GM23338 (cell line): ENCODE results near the gene RPTOR. TPM values are rescaled to one million over a fixed set of nuclear protein-coding genes. Genes with fewer than 3 reads are reported as not detected.

ENCODE experiments used
- ATAC-seq: fragments of 200-7000 bp; cut with Tn5 transposase; 3 replicates; pipeline ENCODE4 v1.9.1; 2020
- DNase-seq: peaks from one replicate; pipeline ENCODE4 v3.0.0-alpha.2; 2015; ENCODE audit warnings: low spot score
- H2AFZ ChIP-seq: fragments of 200-600 bp; sonication (generic); 2 replicates; pipeline ENCODE4 v1.8.0; 2016; ENCODE audit warnings: antibody characterized with exemption, mild to moderate bottlenecking, moderate library complexity
- H3F3A ChIP-seq: fragments of 200-600 bp; sonication (generic); replicated peaks from 2 replicates; pipeline ENCODE4 v1.8.0; 2017; ENCODE audit warnings: antibody characterized with exemption, mixed run types, low read depth
- H3K27ac ChIP-seq: fragments of 200-600 bp; sonication (generic); 2 replicates; pipeline ENCODE4 v1.6.1; 2016; ENCODE audit warnings: low read depth
- H3K27me3 ChIP-seq: fragments of 200-600 bp; sonication (generic); 2 replicates; pipeline ENCODE4 v1.8.0; 2016; ENCODE audit warnings: mild to moderate bottlenecking, mixed run types, moderate library complexity; ENCODE audit not compliant: insufficient read depth
- H3K36me3 ChIP-seq: fragments of 200-600 bp; sonication (generic); 2 replicates; pipeline ENCODE4 v1.8.0; 2016; ENCODE audit warnings: mild to moderate bottlenecking; ENCODE audit not compliant: insufficient read depth
- H3K4me1 ChIP-seq: fragments of 200-600 bp; sonication (generic); 2 replicates; pipeline ENCODE4 v1.8.0; 2016; ENCODE audit warnings: mild to moderate bottlenecking, moderate library complexity; ENCODE audit not compliant: insufficient read depth
- H3K4me2 ChIP-seq: fragments of 200-600 bp; sonication (generic); 2 replicates; pipeline ENCODE4 v1.7.1; 2017; ENCODE audit warnings: mixed run types
- H3K4me3 ChIP-seq: fragments of 200-600 bp; sonication (generic); 2 replicates; pipeline ENCODE4 v1.6.1; 2016; ENCODE audit warnings: mixed run types
- H3K79me2 ChIP-seq: fragments of 200-600 bp; sonication (generic); replicated peaks from 2 replicates; pipeline ENCODE4 v1.8.0; 2017; ENCODE audit warnings: mild to moderate bottlenecking; ENCODE audit not compliant: insufficient read depth
- H3K9me2 ChIP-seq: fragments of 200-600 bp; sonication (generic); 2 replicates; pipeline ENCODE4 v1.8.0; 2017; ENCODE audit not compliant: insufficient read depth
- H4K20me1 ChIP-seq: fragments of 200-600 bp; sonication (generic); replicated peaks from 2 replicates; pipeline ENCODE4 v1.8.0; 2017; ENCODE audit warnings: mild to moderate bottlenecking; ENCODE audit not compliant: insufficient read depth
- H3K27ac Mint-ChIP-seq: 2 replicates; pipeline ENCODE4 v1.8.0; 2020; ENCODE audit warnings: inconsistent platforms, mild to moderate bottlenecking, moderate library complexity, mixed read lengths
- H3K27me3 Mint-ChIP-seq: 3 replicates; pipeline ENCODE4 v1.8.0; 2022; ENCODE audit warnings: low read depth, mild to moderate bottlenecking, moderate library complexity, mixed read lengths, inconsistent platforms; ENCODE audit not compliant: insufficient read depth, poor library complexity
- H3K36me3 Mint-ChIP-seq: 3 replicates; pipeline ENCODE4 v1.8.0; 2021; ENCODE audit warnings: low read depth, mild to moderate bottlenecking, inconsistent platforms, moderate library complexity, mixed read lengths
- H3K4me1 Mint-ChIP-seq: 3 replicates; pipeline ENCODE4 v1.8.0; 2020; ENCODE audit warnings: mild to moderate bottlenecking, inconsistent platforms, mixed read lengths
- H3K4me3 Mint-ChIP-seq: 3 replicates; pipeline ENCODE4 v1.8.0; 2021; ENCODE audit warnings: moderate library complexity, mild to moderate bottlenecking, inconsistent platforms, mixed read lengths
- H3K9me3 Mint-ChIP-seq: 3 replicates; pipeline ENCODE4 v1.8.0; 2020; ENCODE audit warnings: moderate library complexity, mild to moderate bottlenecking, inconsistent platforms, mixed read lengths
- CREB1 ChIP-seq: fragments of 250-450 bp; sonication (Bioruptor Pico); IDR thresholded peaks from 2 replicates; pipeline ENCODE4 v1.5.0; 2020; ENCODE audit warnings: low read depth, mild to moderate bottlenecking, moderate library complexity
- CTCF ChIP-seq, 2 experiments: fragments of 200-600 bp in 1 of 2; sonication (generic) in 1 of 2; conservative IDR thresholded peaks; 2 replicates each; pipeline versions ENCODE4 v1.5.1 to v1.6.1; 2016 to 2017; ENCODE audit warnings: antibody characterized with exemption in 2 of 2, low read depth in 2 of 2, mild to moderate bottlenecking in 2 of 2, moderate library complexity in 1 of 2
- ETS1 ChIP-seq: IDR thresholded peaks from 2 replicates; pipeline ENCODE4 v1.6.1; 2016; ENCODE audit warnings: antibody characterized with exemption
- EZH2phosphoT487 ChIP-seq: fragments of 200-600 bp; sonication (generic); IDR thresholded peaks from one replicate; pipeline ENCODE4 v1.8.1; 2018; ENCODE audit warnings: antibody characterized with exemption; ENCODE audit not compliant: unreplicated experiment
- JUNB ChIP-seq: IDR thresholded peaks from one replicate; pipeline ENCODE4 v1.6.1; 2016; ENCODE audit warnings: antibody characterized with exemption; ENCODE audit not compliant: unreplicated experiment
- POLR2AphosphoS5 ChIP-seq: IDR thresholded peaks from 2 replicates; pipeline ENCODE4 v1.6.1; 2016; ENCODE audit warnings: antibody characterized with exemption, low read depth
- ZNF331 ChIP-seq: fragments of 250-450 bp; sonication (Bioruptor Pico); IDR thresholded peaks from 2 replicates; pipeline ENCODE4 v1.5.0; 2020; ENCODE audit warnings: low read depth, mild to moderate bottlenecking, moderate library complexity
- ZNF462 ChIP-seq: fragments of 250-450 bp; sonication (Bioruptor Pico); IDR thresholded peaks from 2 replicates; pipeline ENCODE4 v1.5.0; 2020; ENCODE audit warnings: mild to moderate bottlenecking, moderate library complexity
- polyA plus RNA-seq: library from polyadenylated mRNA; unstranded; fragments of >200 nt; fragmentation: Nextera tagmentation; extraction: Ambion mirVana; gene quantifications from 2 replicates; pipeline ENCODE4 v1.2.1, GENCODE V29; 2016
- total RNA-seq: library from RNA; depleted of rRNA; stranded (reverse); fragments of >200 nt; shearing (Covaris generic); gene quantifications from 2 replicates; pipeline ENCODE4 v1.2.3, GENCODE V29; 2014

The RPTOR gene
- total and polyA plus RNA-seq, 2 experiments from 2014 or later = 9.5 to 38.0 TPM

- H3K4me1 ChIP-seq = no peaks in the 10 kb centered on the region
- H3F3A ChIP-seq = no peaks in the 10 kb centered on the region
- ATAC-seq = no peak
- H3K9me2 ChIP-seq = no peaks in the 10 kb centered on the region
- H4K20me1 ChIP-seq = peaks cover 35% of the 10 kb centered on the region
- H2AFZ ChIP-seq = no peak overlapping the region
- Mint-ChIP-seq H3K27ac (no peak overlapping the region), H3K4me1 (peaks cover 13% of the 10 kb centered on the region), H3K4me3 (no peak overlapping the region), H3K36me3 (no peaks in the 10 kb centered on the region), H3K27me3 (peaks cover 3% of the 10 kb centered on the region), H3K9me3 (no peaks in the 10 kb centered on the region; the same call in 2 of the 3 replicates)
- peaks cover 83% of the 10 kb centered on the region for H3K79me2 ChIP-seq
- TF ChIP-seq POLR2AphosphoS5 (no peak), CREB1 (no peak), ETS1 (no peak)
- H3K36me3 ChIP-seq = no peaks in the 10 kb centered on the region
- no peak overlapping the region for H3K4me3 ChIP-seq
- H3K27ac ChIP-seq = no peak overlapping the region
- H3K4me2 ChIP-seq = no peak overlapping the region
- no peaks in the 10 kb centered on the region for H3K27me3 ChIP-seq
- DNase-seq = no peak
Observed at GRCh38 chr17:80596760-80597608, 52.3 kb downstream of the RPTOR start.

GRCh38 chr17:80598813-80599545 lies 54.3 kb downstream of the RPTOR start:
- Mint-ChIP-seq H3K27me3 (peaks cover 6% of the 10 kb centered on the region), H3K4me3 (no peak overlapping the region), H3K9me3 (peaks cover 2% of the 10 kb centered on the region; the same call in 2 of the 3 replicates), H3K27ac (no peak overlapping the region), H3K36me3 (peaks cover 6% of the 10 kb centered on the region; the same call in 2 of the 3 replicates), H3K4me1 (peaks cover 20% of the 10 kb centered on the region)
- Histone ChIP-seq H3K27me3 (no peaks in the 10 kb centered on the region), H2AFZ (no peak overlapping the region), H3K4me3 (no peak overlapping the region), H3K9me2 (no peaks in the 10 kb centered on the region), H3K79me2 (peaks cover 80% of the 10 kb centered on the region), H3K27ac (no peak overlapping the region), H3K4me2 (no peak overlapping the region), H4K20me1 (peaks cover 36% of the 10 kb centered on the region), H3K36me3 (no peaks in the 10 kb centered on the region), H3F3A (no peaks in the 10 kb centered on the region), H3K4me1 (peaks cover 14% of the 10 kb centered on the region)
- no peak for DNase-seq
- ATAC-seq = no peak
- TF ChIP-seq JUNB = no peak
- no peak for TF ChIP-seq ZNF462 (CRISPR knock-in tag)
- TF ChIP-seq EZH2phosphoT487 = no peak
- no peak for TF ChIP-seq CTCF (conservative IDR thresholded peaks at IDR 0.05; ENCODE audit: low read depth in 2 of 2)
- TF ChIP-seq ETS1 = no peak
- no peak for TF ChIP-seq ZNF331 (CRISPR knock-in tag)
